Measurements from ENCODE around the gene SUCNR1. TPM values are rescaled to one million over a fixed set of nuclear protein-coding genes. Genes with fewer than 3 reads are reported as not detected.

The SUCNR1 gene
- total and polyA plus RNA-seq, 2 donors (not counting 1 experiment from before 2014, with no cell fraction given): under 0.01 to 0.02 TPM

DNA sequence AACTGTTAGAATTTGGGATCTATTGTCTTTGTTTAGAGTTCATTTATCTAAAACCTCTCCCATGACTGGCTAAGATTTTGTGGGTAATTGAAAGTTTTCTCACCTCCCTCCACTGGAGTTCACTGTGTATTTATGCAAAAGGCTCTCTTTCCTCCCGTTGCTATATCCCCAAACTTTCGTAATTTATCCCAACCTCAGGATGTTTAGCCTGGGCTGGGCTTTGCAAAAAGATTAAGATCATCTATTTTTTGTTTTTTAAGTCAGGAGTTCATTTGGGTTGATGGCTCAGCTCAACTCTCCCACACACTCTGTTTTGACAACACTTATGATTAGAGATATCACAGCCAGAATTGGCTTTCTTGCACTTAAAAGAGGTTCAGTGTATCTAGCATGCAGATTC lies 27.0 kb downstream of the SUCNR1 start:
- no peak overlapping the region for H3K9ac ChIP-seq (ENCODE audit: insufficient read depth, low read length)
- TF ChIP-seq, protein P1, sequence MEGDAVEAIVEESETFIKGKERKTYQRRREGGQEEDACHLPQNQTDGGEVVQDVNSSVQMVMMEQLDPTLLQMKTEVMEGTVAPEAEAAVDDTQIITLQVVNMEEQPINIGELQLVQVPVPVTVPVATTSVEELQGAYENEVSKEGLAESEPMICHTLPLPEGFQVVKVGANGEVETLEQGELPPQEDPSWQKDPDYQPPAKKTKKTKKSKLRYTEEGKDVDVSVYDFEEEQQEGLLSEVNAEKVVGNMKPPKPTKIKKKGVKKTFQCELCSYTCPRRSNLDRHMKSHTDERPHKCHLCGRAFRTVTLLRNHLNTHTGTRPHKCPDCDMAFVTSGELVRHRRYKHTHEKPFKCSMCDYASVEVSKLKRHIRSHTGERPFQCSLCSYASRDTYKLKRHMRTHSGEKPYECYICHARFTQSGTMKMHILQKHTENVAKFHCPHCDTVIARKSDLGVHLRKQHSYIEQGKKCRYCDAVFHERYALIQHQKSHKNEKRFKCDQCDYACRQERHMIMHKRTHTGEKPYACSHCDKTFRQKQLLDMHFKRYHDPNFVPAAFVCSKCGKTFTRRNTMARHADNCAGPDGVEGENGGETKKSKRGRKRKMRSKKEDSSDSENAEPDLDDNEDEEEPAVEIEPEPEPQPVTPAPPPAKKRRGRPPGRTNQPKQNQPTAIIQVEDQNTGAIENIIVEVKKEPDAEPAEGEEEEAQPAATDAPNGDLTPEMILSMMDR (conservative IDR thresholded peaks at IDR 0.05 in 1 of 2, IDR thresholded peaks at IDR 0.05 in 1 of 2; ENCODE audit: low read depth in 1 of 2, low read length in 2 of 2): no peak
- no peak for TF ChIP-seq EZH2 (IDR thresholded peaks at IDR 0.05; ENCODE audit: low read length, missing control alignments)
- no peaks in the 10 kb centered on the region for H3K9me3 ChIP-seq (ENCODE audit: control insufficient read depth, insufficient read depth, low read depth, low read length)
- no peaks in the 10 kb centered on the region for H3K79me2 ChIP-seq (ENCODE audit: control insufficient read depth, insufficient read depth, low read length)
- H4K20me1 ChIP-seq (ENCODE audit: control insufficient read depth, extremely low read depth, insufficient read depth, low read length): no peaks in the 10 kb centered on the region
- H3K4me1 ChIP-seq (ENCODE audit: control insufficient read depth, extremely low read depth, insufficient read depth, low read length): peaks cover 22% of the 10 kb centered on the region
- DNase-seq (ENCODE audit: low read depth in 2 of 2): peak; percentile 43 to 66
- H2AFZ ChIP-seq (ENCODE audit: low read length): peak overlapping the region; percentile 4
- no peak overlapping the region for H3K4me3 ChIP-seq (replicated peaks in 1 of 4; ENCODE audit: control extremely low read depth in 1 of 4, insufficient read depth in 1 of 4, low read depth in 3 of 4, low read length in 4 of 4)
- no peaks in the 10 kb centered on the region for H3K36me3 ChIP-seq (ENCODE audit: control insufficient read depth, insufficient read depth, low read length)
- H3K27ac ChIP-seq (ENCODE audit: insufficient read depth, low read length): peak overlapping the region; percentile 24
- H3K4me2 ChIP-seq (ENCODE audit: extremely low read depth, insufficient read depth, low read length): peak overlapping the region; percentile 51
- no peaks in the 10 kb centered on the region for H3K27me3 ChIP-seq (ENCODE audit: control insufficient read depth, insufficient read depth, low read length)

DNA sequence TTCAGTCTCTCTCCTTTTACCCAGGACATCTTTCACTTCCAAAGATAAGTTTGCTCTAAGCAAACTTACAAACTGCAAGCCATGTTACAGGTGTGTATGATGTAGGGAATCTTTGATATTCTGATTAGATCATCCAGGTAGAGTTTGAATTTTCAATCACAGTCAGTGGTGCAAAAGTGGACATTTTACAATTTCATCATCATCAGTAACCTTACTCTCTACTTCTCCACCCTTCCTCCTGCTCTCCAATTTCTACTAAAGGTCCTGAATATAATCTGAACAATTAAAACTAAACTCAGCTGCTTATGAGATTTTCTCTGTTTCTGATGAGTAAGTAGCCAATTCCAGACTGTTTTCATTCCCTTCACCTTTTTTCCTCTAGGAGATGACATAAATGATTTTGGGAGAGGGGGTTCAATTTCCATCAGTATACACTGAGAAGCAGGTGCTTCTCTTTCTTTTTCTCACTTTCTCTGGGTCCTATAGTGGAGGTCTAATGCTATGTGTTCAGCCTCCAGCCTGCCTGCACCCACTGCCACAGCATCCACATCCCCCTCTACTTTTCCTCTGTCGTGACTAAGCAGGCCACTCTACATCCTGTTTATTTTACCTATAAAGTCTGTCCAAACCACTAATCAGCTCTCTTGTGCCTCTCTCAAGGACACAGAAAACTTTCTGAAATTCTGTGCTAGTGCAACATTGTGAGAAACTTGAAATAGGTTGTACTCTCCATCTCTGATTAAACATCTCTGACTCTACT lies 27.6 kb downstream of the SUCNR1 start:
- H3K4me3 ChIP-seq (replicated peaks in 1 of 4; ENCODE audit: control extremely low read depth in 1 of 4, insufficient read depth in 1 of 4, low read depth in 3 of 4, low read length in 4 of 4): no peak overlapping the region
- no peak for TF ChIP-seq EZH2 (IDR thresholded peaks at IDR 0.05; ENCODE audit: low read length, missing control alignments)
- TF ChIP-seq, protein P1 (conservative IDR thresholded peaks at IDR 0.05 in 1 of 2, IDR thresholded peaks at IDR 0.05 in 1 of 2; ENCODE audit: low read depth in 1 of 2, low read length in 2 of 2): no peak
- H3K27ac ChIP-seq (ENCODE audit: insufficient read depth, low read length): no peak overlapping the region
- DNase-seq (ENCODE audit: low read depth in 2 of 2): peak in 1 of 2 donors; percentile 69
- peak overlapping the region; percentile 7 for H3K4me2 ChIP-seq (ENCODE audit: extremely low read depth, insufficient read depth, low read length)
- no peaks in the 10 kb centered on the region for H3K79me2 ChIP-seq (ENCODE audit: control insufficient read depth, insufficient read depth, low read length)
- H3K27me3 ChIP-seq (ENCODE audit: control insufficient read depth, insufficient read depth, low read length): no peaks in the 10 kb centered on the region
- H3K36me3 ChIP-seq (ENCODE audit: control insufficient read depth, insufficient read depth, low read length): no peaks in the 10 kb centered on the region
- H3K9me3 ChIP-seq (ENCODE audit: control insufficient read depth, insufficient read depth, low read depth, low read length): no peaks in the 10 kb centered on the region
- H3K9ac ChIP-seq (ENCODE audit: insufficient read depth, low read length): no peak overlapping the region
- H3K4me1 ChIP-seq (ENCODE audit: control insufficient read depth, extremely low read depth, insufficient read depth, low read length): peaks cover 20% of the 10 kb centered on the region
- no peaks in the 10 kb centered on the region for H4K20me1 ChIP-seq (ENCODE audit: control insufficient read depth, extremely low read depth, insufficient read depth, low read length)
- H2AFZ ChIP-seq (ENCODE audit: low read length): no peak overlapping the region

DNA sequence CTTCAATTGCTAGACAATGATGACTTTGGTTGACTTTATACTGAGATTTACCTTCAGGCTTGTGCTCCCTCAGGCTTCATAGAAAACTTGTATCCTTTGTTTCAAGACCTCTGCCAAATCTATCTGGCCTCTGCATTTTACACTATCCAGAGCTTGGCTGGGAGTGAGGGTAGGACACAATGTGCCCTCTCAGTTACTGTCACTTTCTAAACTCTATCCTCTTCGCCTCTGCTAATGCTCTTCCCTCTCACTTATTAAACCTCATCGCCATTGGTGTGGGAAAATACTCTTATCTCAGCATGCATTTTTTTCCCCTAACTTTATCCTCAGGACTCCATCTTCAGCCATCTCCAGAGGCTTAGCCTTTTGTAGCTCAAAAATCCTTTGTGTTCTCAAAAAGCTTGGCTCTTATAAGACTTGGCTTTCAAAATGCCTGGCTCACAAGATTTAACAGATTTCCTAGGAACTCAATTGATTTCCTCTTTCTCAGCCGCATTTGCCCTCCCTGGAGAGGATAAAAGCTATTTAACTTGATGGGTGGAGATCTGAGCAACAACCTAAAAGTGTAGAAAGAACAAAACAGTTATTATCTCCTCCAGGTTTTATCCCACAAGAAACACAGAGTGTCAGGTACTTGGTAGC lies 28.3 kb downstream of the SUCNR1 start:
- Histone ChIP-seq H4K20me1 (ENCODE audit: control insufficient read depth, extremely low read depth, insufficient read depth, low read length) (no peaks in the 10 kb centered on the region), H3K9me3 (ENCODE audit: control insufficient read depth, insufficient read depth, low read depth, low read length) (no peaks in the 10 kb centered on the region), H3K4me2 (ENCODE audit: extremely low read depth, insufficient read depth, low read length) (peak overlapping the region; percentile 7), H3K9ac (ENCODE audit: insufficient read depth, low read length) (no peak overlapping the region), H3K79me2 (ENCODE audit: control insufficient read depth, insufficient read depth, low read length) (no peaks in the 10 kb centered on the region), H3K36me3 (ENCODE audit: control insufficient read depth, insufficient read depth, low read length) (no peaks in the 10 kb centered on the region), H2AFZ (ENCODE audit: low read length) (no peak overlapping the region), H3K4me3 (replicated peaks in 1 of 4; ENCODE audit: control extremely low read depth in 1 of 4, insufficient read depth in 1 of 4, low read depth in 3 of 4, low read length in 4 of 4) (no peak overlapping the region), H3K27me3 (ENCODE audit: control insufficient read depth, insufficient read depth, low read length) (no peaks in the 10 kb centered on the region), H3K27ac (ENCODE audit: insufficient read depth, low read length) (no peak overlapping the region), H3K4me1 (ENCODE audit: control insufficient read depth, extremely low read depth, insufficient read depth, low read length) (peaks cover 19% of the 10 kb centered on the region)
- TF ChIP-seq, protein P1 (conservative IDR thresholded peaks at IDR 0.05 in 1 of 2, IDR thresholded peaks at IDR 0.05 in 1 of 2; ENCODE audit: low read depth in 1 of 2, low read length in 2 of 2): no peak
- no peak for TF ChIP-seq EZH2 (IDR thresholded peaks at IDR 0.05; ENCODE audit: low read length, missing control alignments)
- no peak for DNase-seq (ENCODE audit: low read depth in 2 of 2)

All from fibroblast of lung (primary cell).